Endodermal cell (in vitro differentiated cells): ENCODE results near the gene ZNF71. TPM values are rescaled to one million over a fixed set of nuclear protein-coding genes. Genes with fewer than 3 reads are reported as not detected.

Experiments used
- total RNA-seq, 2 donors: library from RNA; stranded (reverse); fragmentation: NEBNext Ultra II Directional in 1 of 2; extraction: Animal tissue kit (Norgen Biotek cat#: 25700) in 1 of 2; gene quantifications; 2 replicates in 1 of 2; 3 replicates in 1 of 2; pipeline ENCODE4 v1.2.1, GENCODE V29; 2021

ZNF71 gene
- total RNA-seq, 2 donors from 2014 or later: 8.8 to 9.1 TPM

Other genes with a start within 250 kb of the ZNF71 start
- 1 to 10 TPM; 6.4 to 6.8 TPM for gene ZNF582, start 201.8 kb upstream of the ZNF71 start, total RNA-seq
- 1 to 10 TPM; 4.0 to 5.5 TPM for gene ZNF583, start 191.0 kb upstream of the ZNF71 start, total RNA-seq
- 10 to 100 TPM in 1 of 2 donors, under 1 TPM in 1; 0.07 to 10.7 TPM for gene ZNF667, start 118.0 kb upstream of the ZNF71 start, total RNA-seq
- 1 to 10 TPM in 1 of 2 donors, under 1 TPM in 1; 0.07 to 3.8 TPM for gene ZNF471, start 87.4 kb upstream of the ZNF71 start, total RNA-seq
- gene ZFP28, start 56.4 kb upstream of the ZNF71 start, total RNA-seq: 1 to 10 TPM; 4.8 to 6.8 TPM
- gene ZNF470, start 27.8 kb upstream of the ZNF71 start, total RNA-seq: 1 to 10 TPM; 6.7 to 8.1 TPM
- gene SMIM17, start 47.9 kb downstream of the ZNF71 start, total RNA-seq: under 1 TPM; 0.35 to 0.64 TPM
- under 1 TPM; 0.13 to 0.42 TPM for gene ZNF835, start 76.5 kb downstream of the ZNF71 start, total RNA-seq
- not detected for gene PEG3, start 245.4 kb downstream of the ZNF71 start, total RNA-seq
- gene ZIM2, start 245.4 kb downstream of the ZNF71 start, total RNA-seq: not detected